WTC11 (cell line): ENCODE results near the gene SLC2A1. TPM values are rescaled to one million over a fixed set of nuclear protein-coding genes. Genes with fewer than 3 reads are reported as not detected.

ENCODE experiments used
- ATAC-seq: fragments of 200-7000 bp; cut with Tn5 transposase; 2 replicates; pipeline ENCODE4 v1.10.0; 2021; ENCODE audit warnings: mild to moderate bottlenecking, moderate library complexity
- CTCF ChIA-PET: fragments of 300-600 bp; sonication (Branson Sonifier 250); formaldehyde crosslinking; loops from one replicate; lab custom pipeline; 2021; ENCODE audit warnings: antibody characterized with exemption; lab: Charles Lee
- POLR2A ChIA-PET: fragments of 350-600 bp; sonication (Branson Sonifier 250); formaldehyde crosslinking; loops from one replicate; lab custom pipeline; 2021; ENCODE audit warnings: antibody characterized with exemption; lab: Charles Lee
- DNase-seq: peaks from one replicate; pipeline ENCODE4 v3.0.0; 2021; ENCODE audit warnings: low spot score
- H3K27ac Mint-ChIP-seq: 2 replicates; pipeline ENCODE4 v1.8.0; 2021; ENCODE audit warnings: mixed read lengths
- H3K27me3 Mint-ChIP-seq: 2 replicates; pipeline ENCODE4 v1.8.0; 2021; ENCODE audit warnings: low read depth, mild to moderate bottlenecking, moderate library complexity, mixed read lengths
- H3K36me3 Mint-ChIP-seq: 2 replicates; pipeline ENCODE4 v1.8.0; 2021; ENCODE audit warnings: mixed read lengths
- H3K4me1 Mint-ChIP-seq: 2 replicates; pipeline ENCODE4 v1.8.0; 2022; ENCODE audit warnings: mixed read lengths
- H3K4me3 Mint-ChIP-seq: 2 replicates; pipeline ENCODE4 v1.8.0; 2021; ENCODE audit warnings: mild to moderate bottlenecking, moderate library complexity, mixed read lengths
- H3K9me3 Mint-ChIP-seq: 2 replicates; pipeline ENCODE4 v1.8.0; 2021; ENCODE audit warnings: mixed read lengths
- CREB1 ChIP-seq: sonication (generic); formaldehyde crosslinking; IDR thresholded peaks from 2 replicates; pipeline ENCODE4 v1.8.0; 2023; ENCODE audit warnings: mild to moderate bottlenecking, missing genetic modification reagents
- E2F5 ChIP-seq: sonication (generic); formaldehyde crosslinking; IDR thresholded peaks from 2 replicates; pipeline ENCODE4 v1.8.1; 2022; ENCODE audit warnings: mild to moderate bottlenecking, moderate library complexity, missing genetic modification reagents
- EMX1 ChIP-seq: fragments of 250-450 bp; sonication (Bioruptor Pico); IDR thresholded peaks from 2 replicates; pipeline ENCODE4 v1.8.0; 2021; ENCODE audit warnings: mild to moderate bottlenecking
- FOXJ3 ChIP-seq: sonication (generic); formaldehyde crosslinking; IDR thresholded peaks from 2 replicates; pipeline ENCODE4 v1.9.0; 2021; ENCODE audit warnings: missing genetic modification reagents, mild to moderate bottlenecking, borderline replicate concordance
- GTF2I ChIP-seq: fragments of 250-450 bp; sonication (Bioruptor Pico); conservative IDR thresholded peaks from 2 replicates; pipeline ENCODE4 v1.4.0; 2021; ENCODE audit warnings: mild to moderate bottlenecking
- HMGXB4 ChIP-seq: sonication (generic); formaldehyde crosslinking; IDR thresholded peaks from 2 replicates; pipeline ENCODE4 v1.8.1; 2023; ENCODE audit warnings: mild to moderate bottlenecking, moderate library complexity, missing genetic modification reagents
- NR3C1 ChIP-seq: sonication (generic); formaldehyde crosslinking; conservative IDR thresholded peaks from 2 replicates; pipeline ENCODE4 v1.8.1; 2023; ENCODE audit warnings: low read depth, mild to moderate bottlenecking, missing genetic modification reagents
- RELA ChIP-seq: sonication (generic); formaldehyde crosslinking; IDR thresholded peaks from 2 replicates; pipeline ENCODE4 v1.8.1; 2022; ENCODE audit warnings: missing genetic modification reagents, mild to moderate bottlenecking, borderline replicate concordance
- SOX15 ChIP-seq: fragments of 250-450 bp; sonication (Bioruptor Pico); IDR thresholded peaks from 2 replicates; pipeline ENCODE4 v1.9.0; 2021; ENCODE audit warnings: mild to moderate bottlenecking
- TEAD1 ChIP-seq: sonication (generic); formaldehyde crosslinking; IDR thresholded peaks from 2 replicates; pipeline ENCODE4 v1.8.0; 2022; ENCODE audit warnings: mild to moderate bottlenecking, missing genetic modification reagents
- TEAD4 ChIP-seq: sonication (generic); formaldehyde crosslinking; IDR thresholded peaks from 2 replicates; pipeline ENCODE4 v1.8.0; 2022; ENCODE audit warnings: mild to moderate bottlenecking, missing genetic modification reagents
- USF2 ChIP-seq: sonication (generic); formaldehyde crosslinking; IDR thresholded peaks from 2 replicates; pipeline ENCODE4 v1.8.1; 2023; ENCODE audit warnings: mild to moderate bottlenecking, missing genetic modification reagents, moderate library complexity
- ZNF219 ChIP-seq: sonication (generic); formaldehyde crosslinking; IDR thresholded peaks from 2 replicates; pipeline ENCODE4 v1.8.0; 2023; ENCODE audit warnings: missing genetic modification reagents, mild to moderate bottlenecking, borderline replicate concordance
- ZNF232 ChIP-seq: sonication (generic); formaldehyde crosslinking; IDR thresholded peaks from 2 replicates; pipeline ENCODE4 v1.8.0; 2022; ENCODE audit warnings: mild to moderate bottlenecking, missing genetic modification reagents
- ZNF263 ChIP-seq: sonication (generic); formaldehyde crosslinking; IDR thresholded peaks from 2 replicates; pipeline ENCODE4 v1.8.1; 2022; ENCODE audit warnings: low read depth, mild to moderate bottlenecking, moderate library complexity, missing genetic modification reagents
- ZNF671 ChIP-seq: fragments of 250-450 bp; sonication (Bioruptor Pico); IDR thresholded peaks from 2 replicates; pipeline ENCODE4 v1.8.0; 2021; ENCODE audit warnings: mild to moderate bottlenecking
- total RNA-seq: library from RNA; stranded (reverse); gene quantifications from 3 replicates; pipeline ENCODE4 v1.2.3, GENCODE V29; 2021
- TF ChIP-seq, protein P1 (sequence below): fragments of 250-450 bp; sonication (Bioruptor Pico); IDR thresholded peaks from 2 replicates; pipeline ENCODE4 v1.9.0; 2021; ENCODE audit warnings: mild to moderate bottlenecking, borderline replicate concordance
- TF ChIP-seq, protein P2 (sequence below): fragments of 200-600 bp; IDR thresholded peaks from 2 replicates; pipeline ENCODE4 v1.8.0; 2022; ENCODE audit warnings: antibody characterized with exemption
- TF ChIP-seq, protein P3 (sequence below): sonication (generic); formaldehyde crosslinking; IDR thresholded peaks from 2 replicates; pipeline ENCODE4 v1.8.0; 2022; ENCODE audit warnings: mild to moderate bottlenecking, missing genetic modification reagents
- TF ChIP-seq, protein P4 (sequence below): sonication (generic); formaldehyde crosslinking; conservative IDR thresholded peaks from 2 replicates; pipeline ENCODE4 v1.8.1; 2022; ENCODE audit warnings: mild to moderate bottlenecking, missing genetic modification reagents
- TF ChIP-seq, protein P5 (sequence below): sonication (generic); formaldehyde crosslinking; IDR thresholded peaks from 2 replicates; pipeline ENCODE4 v1.8.0; 2023; ENCODE audit warnings: mild to moderate bottlenecking, missing genetic modification reagents

SLC2A1 gene
- total RNA-seq, 1 experiment from 2014 or later: 215 TPM

- ATAC-seq (no peak), DNase-seq (no peak)
- CTCF ChIA-PET: interaction anchor here (1.4 kb wide), 1 partner anchor 71 kb away, joined by 3 read pairs; no protein-coding TSS in a partner anchor
- TF ChIP-seq HMGXB4 (CRISPR knock-in tag) (no peak), FOXJ3 (CRISPR knock-in tag) (no peak), TEAD1 (no peak), SOX15 (CRISPR knock-in tag) (no peak)
- Mint-ChIP-seq H3K4me3 (no peak overlapping the region), H3K27me3 (no peaks in the 10 kb centered on the region), H3K4me1 (peaks cover 31% of the 10 kb centered on the region), H3K36me3 (peaks cover 2% of the 10 kb centered on the region; the same call in 1 of the 2 replicates), H3K27ac (no peak overlapping the region), H3K9me3 (peaks cover 4% of the 10 kb centered on the region)
- POLR2A ChIA-PET: no interaction called here
These were observed 44.1 kb upstream of the SLC2A1 start for GRCh38 chr1:43002766-43003165.

- H3K27me3 Mint-ChIP-seq: no peaks in the 10 kb centered on the region
- H3K27ac Mint-ChIP-seq: no peak overlapping the region
- ChIA-PET CTCF (no interaction called here), POLR2A (no interaction called here)
- H3K36me3 Mint-ChIP-seq: peaks cover 2% of the 10 kb centered on the region
- peaks cover 28% of the 10 kb centered on the region for H3K4me1 Mint-ChIP-seq
- DNase-seq: no peak
- no peak for ATAC-seq
- H3K9me3 Mint-ChIP-seq: peaks cover 4% of the 10 kb centered on the region
- H3K4me3 Mint-ChIP-seq: no peak overlapping the region
- TF ChIP-seq CREB1 (CRISPR knock-in tag) (no peak), ZNF219 (CRISPR knock-in tag) (no peak), EMX1 (no peak), USF2 (CRISPR knock-in tag) (no peak), ZNF232 (CRISPR knock-in tag) (no peak), E2F5 (CRISPR knock-in tag) (no peak), NR3C1 (CRISPR knock-in tag) (no peak), RELA (CRISPR knock-in tag) (no peak), GTF2I (CRISPR knock-in tag) (no peak), ZNF263 (CRISPR knock-in tag) (no peak), TEAD4 (no peak), ZNF671 (no peak)
- TF ChIP-seq, protein P1, sequence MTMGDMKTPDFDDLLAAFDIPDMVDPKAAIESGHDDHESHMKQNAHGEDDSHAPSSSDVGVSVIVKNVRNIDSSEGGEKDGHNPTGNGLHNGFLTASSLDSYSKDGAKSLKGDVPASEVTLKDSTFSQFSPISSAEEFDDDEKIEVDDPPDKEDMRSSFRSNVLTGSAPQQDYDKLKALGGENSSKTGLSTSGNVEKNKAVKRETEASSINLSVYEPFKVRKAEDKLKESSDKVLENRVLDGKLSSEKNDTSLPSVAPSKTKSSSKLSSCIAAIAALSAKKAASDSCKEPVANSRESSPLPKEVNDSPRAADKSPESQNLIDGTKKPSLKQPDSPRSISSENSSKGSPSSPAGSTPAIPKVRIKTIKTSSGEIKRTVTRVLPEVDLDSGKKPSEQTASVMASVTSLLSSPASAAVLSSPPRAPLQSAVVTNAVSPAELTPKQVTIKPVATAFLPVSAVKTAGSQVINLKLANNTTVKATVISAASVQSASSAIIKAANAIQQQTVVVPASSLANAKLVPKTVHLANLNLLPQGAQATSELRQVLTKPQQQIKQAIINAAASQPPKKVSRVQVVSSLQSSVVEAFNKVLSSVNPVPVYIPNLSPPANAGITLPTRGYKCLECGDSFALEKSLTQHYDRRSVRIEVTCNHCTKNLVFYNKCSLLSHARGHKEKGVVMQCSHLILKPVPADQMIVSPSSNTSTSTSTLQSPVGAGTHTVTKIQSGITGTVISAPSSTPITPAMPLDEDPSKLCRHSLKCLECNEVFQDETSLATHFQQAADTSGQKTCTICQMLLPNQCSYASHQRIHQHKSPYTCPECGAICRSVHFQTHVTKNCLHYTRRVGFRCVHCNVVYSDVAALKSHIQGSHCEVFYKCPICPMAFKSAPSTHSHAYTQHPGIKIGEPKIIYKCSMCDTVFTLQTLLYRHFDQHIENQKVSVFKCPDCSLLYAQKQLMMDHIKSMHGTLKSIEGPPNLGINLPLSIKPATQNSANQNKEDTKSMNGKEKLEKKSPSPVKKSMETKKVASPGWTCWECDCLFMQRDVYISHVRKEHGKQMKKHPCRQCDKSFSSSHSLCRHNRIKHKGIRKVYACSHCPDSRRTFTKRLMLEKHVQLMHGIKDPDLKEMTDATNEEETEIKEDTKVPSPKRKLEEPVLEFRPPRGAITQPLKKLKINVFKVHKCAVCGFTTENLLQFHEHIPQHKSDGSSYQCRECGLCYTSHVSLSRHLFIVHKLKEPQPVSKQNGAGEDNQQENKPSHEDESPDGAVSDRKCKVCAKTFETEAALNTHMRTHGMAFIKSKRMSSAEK: no peak
- TF ChIP-seq, protein P2, sequence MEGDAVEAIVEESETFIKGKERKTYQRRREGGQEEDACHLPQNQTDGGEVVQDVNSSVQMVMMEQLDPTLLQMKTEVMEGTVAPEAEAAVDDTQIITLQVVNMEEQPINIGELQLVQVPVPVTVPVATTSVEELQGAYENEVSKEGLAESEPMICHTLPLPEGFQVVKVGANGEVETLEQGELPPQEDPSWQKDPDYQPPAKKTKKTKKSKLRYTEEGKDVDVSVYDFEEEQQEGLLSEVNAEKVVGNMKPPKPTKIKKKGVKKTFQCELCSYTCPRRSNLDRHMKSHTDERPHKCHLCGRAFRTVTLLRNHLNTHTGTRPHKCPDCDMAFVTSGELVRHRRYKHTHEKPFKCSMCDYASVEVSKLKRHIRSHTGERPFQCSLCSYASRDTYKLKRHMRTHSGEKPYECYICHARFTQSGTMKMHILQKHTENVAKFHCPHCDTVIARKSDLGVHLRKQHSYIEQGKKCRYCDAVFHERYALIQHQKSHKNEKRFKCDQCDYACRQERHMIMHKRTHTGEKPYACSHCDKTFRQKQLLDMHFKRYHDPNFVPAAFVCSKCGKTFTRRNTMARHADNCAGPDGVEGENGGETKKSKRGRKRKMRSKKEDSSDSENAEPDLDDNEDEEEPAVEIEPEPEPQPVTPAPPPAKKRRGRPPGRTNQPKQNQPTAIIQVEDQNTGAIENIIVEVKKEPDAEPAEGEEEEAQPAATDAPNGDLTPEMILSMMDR: no peak
- TF ChIP-seq, protein P3, sequence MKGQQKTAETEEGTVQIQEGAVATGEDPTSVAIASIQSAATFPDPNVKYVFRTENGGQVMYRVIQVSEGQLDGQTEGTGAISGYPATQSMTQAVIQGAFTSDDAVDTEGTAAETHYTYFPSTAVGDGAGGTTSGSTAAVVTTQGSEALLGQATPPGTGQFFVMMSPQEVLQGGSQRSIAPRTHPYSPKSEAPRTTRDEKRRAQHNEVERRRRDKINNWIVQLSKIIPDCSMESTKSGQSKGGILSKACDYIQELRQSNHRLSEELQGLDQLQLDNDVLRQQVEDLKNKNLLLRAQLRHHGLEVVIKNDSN (CRISPR knock-in tag): no peak
- TF ChIP-seq, protein P4, sequence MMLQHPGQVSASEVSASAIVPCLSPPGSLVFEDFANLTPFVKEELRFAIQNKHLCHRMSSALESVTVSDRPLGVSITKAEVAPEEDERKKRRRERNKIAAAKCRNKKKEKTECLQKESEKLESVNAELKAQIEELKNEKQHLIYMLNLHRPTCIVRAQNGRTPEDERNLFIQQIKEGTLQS (CRISPR knock-in tag): no peak
- TF ChIP-seq, protein P5, sequence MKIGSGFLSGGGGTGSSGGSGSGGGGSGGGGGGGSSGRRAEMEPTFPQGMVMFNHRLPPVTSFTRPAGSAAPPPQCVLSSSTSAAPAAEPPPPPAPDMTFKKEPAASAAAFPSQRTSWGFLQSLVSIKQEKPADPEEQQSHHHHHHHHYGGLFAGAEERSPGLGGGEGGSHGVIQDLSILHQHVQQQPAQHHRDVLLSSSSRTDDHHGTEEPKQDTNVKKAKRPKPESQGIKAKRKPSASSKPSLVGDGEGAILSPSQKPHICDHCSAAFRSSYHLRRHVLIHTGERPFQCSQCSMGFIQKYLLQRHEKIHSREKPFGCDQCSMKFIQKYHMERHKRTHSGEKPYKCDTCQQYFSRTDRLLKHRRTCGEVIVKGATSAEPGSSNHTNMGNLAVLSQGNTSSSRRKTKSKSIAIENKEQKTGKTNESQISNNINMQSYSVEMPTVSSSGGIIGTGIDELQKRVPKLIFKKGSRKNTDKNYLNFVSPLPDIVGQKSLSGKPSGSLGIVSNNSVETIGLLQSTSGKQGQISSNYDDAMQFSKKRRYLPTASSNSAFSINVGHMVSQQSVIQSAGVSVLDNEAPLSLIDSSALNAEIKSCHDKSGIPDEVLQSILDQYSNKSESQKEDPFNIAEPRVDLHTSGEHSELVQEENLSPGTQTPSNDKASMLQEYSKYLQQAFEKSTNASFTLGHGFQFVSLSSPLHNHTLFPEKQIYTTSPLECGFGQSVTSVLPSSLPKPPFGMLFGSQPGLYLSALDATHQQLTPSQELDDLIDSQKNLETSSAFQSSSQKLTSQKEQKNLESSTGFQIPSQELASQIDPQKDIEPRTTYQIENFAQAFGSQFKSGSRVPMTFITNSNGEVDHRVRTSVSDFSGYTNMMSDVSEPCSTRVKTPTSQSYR: no peak
These were observed 43.4 kb upstream of the SLC2A1 start for GRCh38 chr1:43002116-43002515.
